Vagina (tissue), 2 donors: ENCODE measurements around the gene CREB3L1. TPM values are rescaled to one million over a fixed set of nuclear protein-coding genes. Genes with fewer than 3 reads are reported as not detected.

ENCODE experiments used
- DNase-seq, 2 donors: peaks; one replicate each; pipeline ENCODE4 v3.0.0-alpha.2; 2017; ENCODE audit errors: extremely low spot score in 2 of 2
- H3K27ac ChIP-seq: fragments of 200-600 bp; sonication (generic); one replicate; pipeline ENCODE4 v1.5.1; 2019
- H3K27me3 ChIP-seq: fragments of 200-600 bp; sonication (generic); one replicate; pipeline ENCODE4 v1.5.1; 2019
- H3K36me3 ChIP-seq, 2 donors: fragments of 200-600 bp; sonication (generic); one replicate each; pipeline ENCODE4 v1.5.1; 2017 to 2019
- H3K4me1 ChIP-seq: fragments of 200-600 bp; sonication (generic); one replicate; pipeline ENCODE4 v1.5.1; 2019
- H3K4me3 ChIP-seq, 2 donors: fragments of 200-600 bp; sonication (generic); 1 replicate in 1 of 2; 2 replicates in 1 of 2; pipeline ENCODE4 v1.5.1; 2016 to 2019
- H3K9me3 ChIP-seq: fragments of 200-600 bp; sonication (generic); one replicate; pipeline ENCODE4 v1.5.1; 2019
- POLR2A ChIP-seq, 2 donors: fragments of 450-650 bp; IDR thresholded peaks; one replicate each; pipeline ENCODE4 v1.6.1; 2017; ENCODE audit warnings: antibody characterized with exemption in 2 of 2, mild to moderate bottlenecking in 2 of 2, moderate library complexity in 2 of 2
- POLR2AphosphoS5 ChIP-seq, 2 donors: sonication (generic); formaldehyde crosslinking; IDR thresholded peaks; one replicate each; pipeline ENCODE4 v1.9.0; 2017; ENCODE audit warnings: antibody characterized with exemption in 2 of 2, mild to moderate bottlenecking in 2 of 2, low read depth in 1 of 2; ENCODE audit not compliant: insufficient read depth in 1 of 2
- intact Hi-C: fragments of 100-400 bp; cut with DNase I; formaldehyde crosslinking; loops from one replicate; pipeline ENCODE4 v1.15.1; 2023
- total RNA-seq: library from RNA; depleted of rRNA; stranded (reverse); fragments of >200 nt; gene quantifications from one replicate; pipeline ENCODE4 v1.2.3, GENCODE V29; 2016
- TF ChIP-seq, protein P1 (sequence below), 3 experiments: fragments of 450-650 bp in 2 of 3; fragments of 200-600 bp in 1 of 3; sonication (generic) in 1 of 3; IDR thresholded peaks; one replicate each; pipeline ENCODE4 v1.5.1; 2017 to 2019; ENCODE audit warnings: antibody characterized with exemption in 3 of 3, mild to moderate bottlenecking in 2 of 3, moderate library complexity in 2 of 3

The CREB3L1 gene
- total RNA-seq, 1 donor from 2014 or later: 11.8 TPM

DNA sequence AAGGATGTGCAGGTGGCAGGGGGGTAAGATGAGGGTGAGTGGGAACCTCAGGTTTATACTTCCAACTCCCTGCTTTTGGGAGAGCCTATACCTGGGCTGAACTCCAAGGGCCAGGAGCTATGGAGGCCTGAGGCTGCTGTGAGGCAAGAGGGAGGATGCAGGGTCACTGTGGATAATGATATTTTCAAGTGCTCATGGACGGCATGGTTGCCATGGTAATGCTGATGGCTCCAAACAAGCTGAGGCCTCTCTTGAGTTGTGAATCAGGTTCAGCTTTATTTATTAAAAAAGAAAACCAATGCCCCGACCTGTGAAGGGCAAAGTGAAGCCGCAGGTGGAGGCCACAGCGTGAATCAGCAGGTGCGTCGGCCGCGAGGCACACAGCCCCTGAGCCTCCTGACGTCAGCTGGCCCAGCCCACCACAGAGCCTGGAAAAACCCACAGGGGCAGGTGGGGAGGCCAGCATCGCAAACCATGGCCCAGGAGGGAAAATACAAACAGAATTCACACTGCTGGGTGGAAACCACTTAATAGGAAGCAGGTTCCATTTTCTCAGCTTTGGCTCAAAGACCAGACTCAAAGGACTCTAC lies 17.4 kb upstream of the CREB3L1 start:
- Histone ChIP-seq H3K4me1 (no peaks in the 10 kb centered on the region), H3K27me3 (no peaks in the 10 kb centered on the region), H3K4me3 (no peak overlapping the region), H3K9me3 (no peaks in the 10 kb centered on the region), H3K27ac (no peak overlapping the region), H3K36me3 (no peaks in the 10 kb centered on the region)
- TF ChIP-seq POLR2A (IDR thresholded peaks at IDR 0.05) (no peak), POLR2AphosphoS5 (IDR thresholded peaks at IDR 0.05; ENCODE audit: insufficient read depth in 1 of 2, low read depth in 1 of 2) (no peak)
- TF ChIP-seq, protein P1, sequence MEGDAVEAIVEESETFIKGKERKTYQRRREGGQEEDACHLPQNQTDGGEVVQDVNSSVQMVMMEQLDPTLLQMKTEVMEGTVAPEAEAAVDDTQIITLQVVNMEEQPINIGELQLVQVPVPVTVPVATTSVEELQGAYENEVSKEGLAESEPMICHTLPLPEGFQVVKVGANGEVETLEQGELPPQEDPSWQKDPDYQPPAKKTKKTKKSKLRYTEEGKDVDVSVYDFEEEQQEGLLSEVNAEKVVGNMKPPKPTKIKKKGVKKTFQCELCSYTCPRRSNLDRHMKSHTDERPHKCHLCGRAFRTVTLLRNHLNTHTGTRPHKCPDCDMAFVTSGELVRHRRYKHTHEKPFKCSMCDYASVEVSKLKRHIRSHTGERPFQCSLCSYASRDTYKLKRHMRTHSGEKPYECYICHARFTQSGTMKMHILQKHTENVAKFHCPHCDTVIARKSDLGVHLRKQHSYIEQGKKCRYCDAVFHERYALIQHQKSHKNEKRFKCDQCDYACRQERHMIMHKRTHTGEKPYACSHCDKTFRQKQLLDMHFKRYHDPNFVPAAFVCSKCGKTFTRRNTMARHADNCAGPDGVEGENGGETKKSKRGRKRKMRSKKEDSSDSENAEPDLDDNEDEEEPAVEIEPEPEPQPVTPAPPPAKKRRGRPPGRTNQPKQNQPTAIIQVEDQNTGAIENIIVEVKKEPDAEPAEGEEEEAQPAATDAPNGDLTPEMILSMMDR (IDR thresholded peaks at IDR 0.05): no peak
- intact Hi-C loops: no loop called here
- DNase-seq: no peak

DNA sequence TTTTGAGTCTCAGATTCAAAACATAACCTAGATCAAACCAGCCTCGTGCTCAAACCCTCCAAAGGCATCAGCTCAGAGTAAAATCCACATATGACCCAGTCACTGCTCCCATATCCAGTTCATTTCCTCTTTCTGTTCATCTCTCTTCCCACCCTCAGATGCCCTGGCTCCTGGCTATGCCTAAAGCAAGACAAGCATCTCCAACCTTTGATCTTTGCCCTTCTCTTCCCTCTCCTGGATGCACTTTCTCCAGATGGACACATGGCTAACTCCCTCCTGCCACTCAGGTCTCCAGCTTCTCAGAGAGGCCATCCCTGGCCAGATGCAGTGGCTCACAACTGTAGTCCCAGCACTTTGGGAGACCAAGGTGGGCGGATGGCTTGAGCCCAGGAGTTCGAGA lies 14.3 kb upstream of the CREB3L1 start:
- Histone ChIP-seq H3K36me3 (no peaks in the 10 kb centered on the region), H3K27ac (no peak overlapping the region), H3K4me1 (no peaks in the 10 kb centered on the region), H3K9me3 (no peaks in the 10 kb centered on the region), H3K4me3 (no peak overlapping the region), H3K27me3 (no peaks in the 10 kb centered on the region)
- TF ChIP-seq POLR2AphosphoS5 (IDR thresholded peaks at IDR 0.05; ENCODE audit: insufficient read depth in 1 of 2, low read depth in 1 of 2) (no peak), POLR2A (IDR thresholded peaks at IDR 0.05) (no peak)
- TF ChIP-seq, protein P1 (IDR thresholded peaks at IDR 0.05): no peak
- intact Hi-C loops: no loop called here
- DNase-seq: no peak

DNA sequence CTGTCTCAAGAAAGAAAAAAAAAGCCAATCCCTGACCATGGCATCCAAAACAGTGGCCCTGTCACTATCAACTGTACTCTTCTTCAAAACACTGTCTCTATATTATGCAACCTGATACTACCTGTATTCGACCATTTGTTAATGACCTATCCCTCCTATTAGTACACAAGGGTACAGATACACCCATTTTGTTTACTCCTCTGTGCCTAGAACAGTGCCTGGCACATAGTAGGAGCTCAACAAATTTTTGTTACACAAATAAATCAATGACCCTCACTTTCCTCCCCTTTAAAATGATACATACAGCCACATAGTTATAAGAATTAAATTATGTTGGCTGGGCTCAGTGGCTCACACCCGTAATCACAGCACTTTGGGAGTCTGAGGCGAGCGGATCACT lies 13.4 kb upstream of the CREB3L1 start:
- H3K27me3 ChIP-seq: no peaks in the 10 kb centered on the region
- no peaks in the 10 kb centered on the region for H3K4me1 ChIP-seq
- H3K4me3 ChIP-seq: no peak overlapping the region
- no peak for TF ChIP-seq POLR2A (IDR thresholded peaks at IDR 0.05)
- no peaks in the 10 kb centered on the region for H3K36me3 ChIP-seq
- DNase-seq: no peak
- H3K27ac ChIP-seq: no peak overlapping the region
- intact Hi-C loops: no loop called here
- no peaks in the 10 kb centered on the region for H3K9me3 ChIP-seq

DNA sequence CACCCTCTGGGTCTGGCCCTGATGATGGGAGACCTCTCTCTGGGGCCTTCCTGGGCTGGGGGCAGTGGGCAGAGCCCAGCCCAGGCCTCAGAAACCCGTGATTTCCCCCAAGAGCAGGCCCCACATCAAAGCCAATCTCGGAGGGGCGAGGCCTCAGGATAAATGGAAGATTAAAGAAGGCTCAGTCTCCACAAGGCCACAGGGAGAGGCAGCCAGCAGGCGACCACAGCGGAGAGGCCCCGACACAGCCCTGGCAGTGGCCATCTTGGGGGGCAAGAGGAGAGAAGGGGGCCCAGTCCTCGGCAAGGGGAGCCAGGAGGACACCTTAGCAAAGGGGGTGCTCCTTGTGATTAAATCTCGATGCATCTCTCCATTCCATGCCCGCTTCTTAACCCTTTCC lies 12.5 kb upstream of the CREB3L1 start:
- no peaks in the 10 kb centered on the region for H3K36me3 ChIP-seq
- no peak overlapping the region for H3K4me3 ChIP-seq
- H3K27me3 ChIP-seq: no peaks in the 10 kb centered on the region
- intact Hi-C loops: no loop called here
- H3K9me3 ChIP-seq: no peaks in the 10 kb centered on the region
- DNase-seq: no peak
- no peak overlapping the region for H3K27ac ChIP-seq
- H3K4me1 ChIP-seq: no peaks in the 10 kb centered on the region
- TF ChIP-seq POLR2AphosphoS5 (IDR thresholded peaks at IDR 0.05; ENCODE audit: insufficient read depth in 1 of 2, low read depth in 1 of 2): no peak
- TF ChIP-seq, protein P1 (IDR thresholded peaks at IDR 0.05): no peak
- no peak for TF ChIP-seq POLR2A (IDR thresholded peaks at IDR 0.05)

DNA sequence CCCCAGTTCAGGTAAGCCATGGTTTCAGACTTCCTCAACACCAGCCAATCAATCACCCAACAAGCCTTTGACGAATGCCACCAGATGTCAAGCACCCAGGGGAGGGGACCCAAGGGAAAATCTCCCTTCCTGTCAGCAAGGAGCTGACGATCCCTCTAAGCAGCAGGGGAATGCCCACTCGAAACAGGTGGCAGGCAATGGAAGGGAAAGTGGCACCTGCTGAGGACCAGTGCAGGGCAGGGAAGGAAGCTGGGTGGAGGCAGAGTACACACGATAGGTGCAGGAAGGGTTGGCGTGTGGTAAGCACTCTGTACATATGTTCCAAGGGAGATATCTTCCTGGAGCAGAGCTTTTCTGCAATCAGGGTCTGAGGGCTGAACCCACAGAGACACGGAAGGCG lies 11.7 kb upstream of the CREB3L1 start:
- Histone ChIP-seq H3K27me3 (no peaks in the 10 kb centered on the region), H3K27ac (no peak overlapping the region), H3K4me1 (no peaks in the 10 kb centered on the region), H3K9me3 (no peaks in the 10 kb centered on the region), H3K36me3 (no peaks in the 10 kb centered on the region), H3K4me3 (no peak overlapping the region)
- TF ChIP-seq POLR2A (IDR thresholded peaks at IDR 0.05) (no peak), POLR2AphosphoS5 (IDR thresholded peaks at IDR 0.05; ENCODE audit: insufficient read depth in 1 of 2, low read depth in 1 of 2) (no peak)
- TF ChIP-seq, protein P1 (IDR thresholded peaks at IDR 0.05): no peak
- DNase-seq: no peak
- intact Hi-C loops: no loop called here
